ENCODE measurements around the gene SLC25A20. TPM values are rescaled to one million over a fixed set of nuclear protein-coding genes. Genes with fewer than 3 reads are reported as not detected.
"Not testable (repeated sequence)": the region's sequence is repeated elsewhere in the genome, so short reads cannot be mapped to it uniquely, and the experiment has no call there.

Gene SLC25A20
- polyA plus RNA-seq, 3 donors = 43.6 to 60.8 (median 56.1) TPM

DNA sequence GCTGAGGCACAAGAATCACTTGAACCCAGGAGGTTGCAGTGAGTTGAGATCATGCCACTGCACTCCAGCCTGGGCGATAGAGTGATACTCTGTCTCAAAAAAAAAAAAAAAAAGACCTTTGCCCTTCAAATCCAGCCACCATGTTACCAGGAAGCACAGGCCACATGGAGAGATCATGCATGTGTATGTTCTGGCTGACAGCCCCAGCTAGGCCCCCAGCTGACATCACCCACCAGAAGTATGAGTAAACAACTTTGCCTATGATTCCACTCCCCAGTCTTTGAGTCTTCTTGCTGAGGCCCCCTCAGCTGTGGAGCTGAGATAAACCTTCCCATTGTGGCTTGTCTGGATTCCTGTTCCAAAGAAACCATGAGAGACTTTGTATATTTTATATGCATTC is 16.6 kb upstream of the SLC25A20 start:
- WGBS (ENCODE audit: insufficient coverage) = no CpG with 5 or more reads among the region's 1 CpG
- Histone ChIP-seq H3K4me3 (replicated peaks in 1 of 3; ENCODE audit: low read depth in 2 of 3, low read length in 3 of 3) (no peak overlapping the region), H4K20me1 (ENCODE audit: insufficient read depth, low read length) (peaks cover 6% of the 10 kb centered on the region), H3K9me3 (replicated peaks in 1 of 2; ENCODE audit: control insufficient read depth in 1 of 2, insufficient read depth in 1 of 2, low read length in 2 of 2) (no peaks in the 10 kb centered on the region), H2AFZ (ENCODE audit: insufficient read depth, low read depth, low read length, poor library complexity, severe bottlenecking) (no peak overlapping the region), H3K27ac (ENCODE audit: low read depth in 1 of 2, low read length in 2 of 2) (no peak overlapping the region), H3K79me2 (ENCODE audit: insufficient read depth, low read length) (peaks cover 21% of the 10 kb centered on the region), H3K9ac (ENCODE audit: insufficient read depth, low read length, poor library complexity, severe bottlenecking) (no peak overlapping the region), H3K4me2 (replicated peaks; ENCODE audit: extremely low read depth, low read length, poor library complexity, severe bottlenecking) (no peak overlapping the region), H3K36me3 (replicated peaks in 1 of 2; ENCODE audit: control insufficient read depth in 1 of 2, insufficient read depth in 2 of 2, low read length in 2 of 2) (no peaks in the 10 kb centered on the region), H3K4me1 (ENCODE audit: control insufficient read depth in 1 of 2, insufficient read depth in 2 of 2, low read length in 2 of 2) (peaks cover 19 to 21% of the 10 kb centered on the region in 2 donors), H3K27me3 (ENCODE audit: control insufficient read depth in 2 of 2, insufficient read depth in 2 of 2, low read length in 2 of 2) (no peaks in the 10 kb centered on the region)
- Mint-ChIP-seq H3K4me3 (no peak overlapping the region), H3K36me3 (no peaks in the 10 kb centered on the region), H3K27ac (no peak overlapping the region), H3K4me1 (peaks cover 14% of the 10 kb centered on the region), H3K9me3 (no peaks in the 10 kb centered on the region), H3K27me3 (ENCODE audit: low read depth in 3 of 3) (peaks cover 0 to 3% (median 0%) of the 10 kb centered on the region in 3 donors)
- DNase-seq = no peak
- intact Hi-C loops (cut with micrococcal nuclease) = loop anchor here in 1 of 2 donors (5.0 kb wide), 1 partner anchor 63 kb away; no protein-coding TSS in a partner anchor
- TF ChIP-seq, protein P1, sequence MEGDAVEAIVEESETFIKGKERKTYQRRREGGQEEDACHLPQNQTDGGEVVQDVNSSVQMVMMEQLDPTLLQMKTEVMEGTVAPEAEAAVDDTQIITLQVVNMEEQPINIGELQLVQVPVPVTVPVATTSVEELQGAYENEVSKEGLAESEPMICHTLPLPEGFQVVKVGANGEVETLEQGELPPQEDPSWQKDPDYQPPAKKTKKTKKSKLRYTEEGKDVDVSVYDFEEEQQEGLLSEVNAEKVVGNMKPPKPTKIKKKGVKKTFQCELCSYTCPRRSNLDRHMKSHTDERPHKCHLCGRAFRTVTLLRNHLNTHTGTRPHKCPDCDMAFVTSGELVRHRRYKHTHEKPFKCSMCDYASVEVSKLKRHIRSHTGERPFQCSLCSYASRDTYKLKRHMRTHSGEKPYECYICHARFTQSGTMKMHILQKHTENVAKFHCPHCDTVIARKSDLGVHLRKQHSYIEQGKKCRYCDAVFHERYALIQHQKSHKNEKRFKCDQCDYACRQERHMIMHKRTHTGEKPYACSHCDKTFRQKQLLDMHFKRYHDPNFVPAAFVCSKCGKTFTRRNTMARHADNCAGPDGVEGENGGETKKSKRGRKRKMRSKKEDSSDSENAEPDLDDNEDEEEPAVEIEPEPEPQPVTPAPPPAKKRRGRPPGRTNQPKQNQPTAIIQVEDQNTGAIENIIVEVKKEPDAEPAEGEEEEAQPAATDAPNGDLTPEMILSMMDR (IDR thresholded peaks at IDR 0.05) = no peak

DNA sequence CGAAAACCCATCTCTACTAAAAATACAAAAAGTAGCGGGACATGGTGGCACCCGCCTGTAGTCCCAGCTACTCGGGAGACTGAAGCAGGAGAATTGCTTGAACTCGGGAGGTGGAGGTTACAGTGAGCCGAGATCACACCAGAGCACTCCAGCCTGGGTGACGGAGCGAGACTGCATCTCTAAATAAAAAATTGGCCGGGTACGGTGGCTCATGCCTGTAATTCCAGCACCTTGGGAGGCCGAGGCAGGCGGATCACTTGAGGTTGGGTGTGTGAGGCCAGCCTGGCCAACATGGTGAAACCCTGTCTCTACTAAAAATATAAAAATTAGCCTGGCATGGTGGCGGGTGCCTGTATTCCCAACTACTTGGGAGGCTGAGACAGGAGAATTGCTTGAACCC is 8.3 kb upstream of the SLC25A20 start:
- H3K27me3 Mint-ChIP-seq (ENCODE audit: low read depth in 3 of 3); H3K27me3 ChIP-seq (ENCODE audit: control insufficient read depth in 2 of 2, insufficient read depth in 2 of 2, low read length in 2 of 2): not testable (repeated sequence)
- WGBS (ENCODE audit: insufficient coverage) = 98% methylated on average over 5 of the region's 13 CpGs

More for the DNA sequence above, 8.3 kb upstream of the SLC25A20 start:
- H3K4me1 Mint-ChIP-seq; H3K9me3 ChIP-seq (replicated peaks in 1 of 2; ENCODE audit: control insufficient read depth in 1 of 2, insufficient read depth in 1 of 2, low read length in 2 of 2); H3K36me3 ChIP-seq (replicated peaks in 1 of 2; ENCODE audit: control insufficient read depth in 1 of 2, insufficient read depth in 2 of 2, low read length in 2 of 2); H2AFZ ChIP-seq (ENCODE audit: insufficient read depth, low read depth, low read length, poor library complexity, severe bottlenecking); DNase-seq; H3K36me3 Mint-ChIP-seq; H4K20me1 ChIP-seq (ENCODE audit: insufficient read depth, low read length); H3K9ac ChIP-seq (ENCODE audit: insufficient read depth, low read length, poor library complexity, severe bottlenecking); H3K4me3 ChIP-seq (replicated peaks in 1 of 3; ENCODE audit: low read depth in 2 of 3, low read length in 3 of 3); H3K9me3 Mint-ChIP-seq; H3K4me2 ChIP-seq (replicated peaks; ENCODE audit: extremely low read depth, low read length, poor library complexity, severe bottlenecking); H3K4me1 ChIP-seq (ENCODE audit: control insufficient read depth in 1 of 2, insufficient read depth in 2 of 2, low read length in 2 of 2); H3K79me2 ChIP-seq (ENCODE audit: insufficient read depth, low read length); H3K27ac ChIP-seq (ENCODE audit: low read depth in 1 of 2, low read length in 2 of 2); intact Hi-C loops (cut with micrococcal nuclease); H3K4me3 Mint-ChIP-seq; H3K27ac Mint-ChIP-seq: not testable (repeated sequence)

Measured in CD14-positive monocyte (primary cell).